ENCODE measurements around the gene PGLYRP3.

- TF ChIP-seq CTCF (IDR thresholded peaks at IDR 0.05; ENCODE audit: poor library complexity, severe bottlenecking) (no peak), MXI1 (conservative IDR thresholded peaks at IDR 0.05; ENCODE audit: poor library complexity, severe bottlenecking) (no peak), EP300 (conservative IDR thresholded peaks at IDR 0.05; ENCODE audit: poor library complexity, severe bottlenecking) (no peak)
These were observed 18.9 kb downstream of the PGLYRP3 start for GRCh38 chr1:153293851-153294250.
